H1 (cell line): Measurements from ENCODE around the gene PARD3. TPM values are rescaled to one million over a fixed set of nuclear protein-coding genes. Genes with fewer than 3 reads are reported as not detected.

Experiments
- CTCF ChIA-PET: fragments of 300-600 bp; sonication (Branson Sonifier 250); formaldehyde crosslinking; loops from one replicate; lab custom pipeline; 2021; ENCODE audit not compliant: partially characterized antibody; lab: Charles Lee
- POLR2A ChIA-PET: fragments of 300-600 bp; sonication (Branson Sonifier 250); formaldehyde crosslinking; loops from one replicate; lab custom pipeline; 2021; ENCODE audit warnings: inconsistent platforms; ENCODE audit not compliant: partially characterized antibody; lab: Charles Lee
- DNase-seq, 2 experiments: peaks; one replicate each; pipeline versions ENCODE4 v3.0.0 to v3.0.0-alpha.2; 2010 to 2022; ENCODE audit warnings: low spot score in 2 of 2, low read depth in 1 of 2, mixed read lengths in 1 of 2
- FAIRE-seq: peaks from 2 replicates; lab custom pipeline; 2011; peaks lifted over from hg19 to GRCh38; lab: Jason Lieb, UNC
- H2AFZ ChIP-seq: 2 replicates; pipeline ENCODE4 v1.8.1; 2012; ENCODE audit warnings: low read length, inconsistent platforms
- H2AK5ac ChIP-seq: 2 replicates; pipeline ENCODE4 v1.6.1; 2013; ENCODE audit warnings: low read depth, low read length
- H2BK120ac ChIP-seq: replicated peaks from 2 replicates; pipeline ENCODE3; 2013; ENCODE audit warnings: low read depth, low read length, inconsistent platforms
- H2BK12ac ChIP-seq: 2 replicates; pipeline ENCODE4 v1.6.1; 2013; ENCODE audit warnings: low read depth, low read length
- H2BK15ac ChIP-seq: 2 replicates; pipeline ENCODE4 v1.6.1; 2013; ENCODE audit warnings: low read length
- H2BK20ac ChIP-seq: 2 replicates; pipeline ENCODE4 v1.6.1; 2013; ENCODE audit warnings: low read length
- H2BK5ac ChIP-seq: 2 replicates; pipeline ENCODE4 v1.6.1; 2013; ENCODE audit warnings: low read depth, low read length
- H3K14ac ChIP-seq: 2 replicates; pipeline ENCODE4 v1.6.1; 2013; ENCODE audit warnings: inconsistent platforms; ENCODE audit not compliant: insufficient read length
- H3K18ac ChIP-seq: 2 replicates; pipeline ENCODE4 v1.6.1; 2013; ENCODE audit warnings: low read length; ENCODE audit errors: extremely low read depth
- H3K23ac ChIP-seq: 2 replicates; pipeline ENCODE4 v1.6.1; 2013; ENCODE audit warnings: inconsistent platforms; ENCODE audit not compliant: insufficient read length
- H3K23me2 ChIP-seq: 2 replicates; pipeline ENCODE4 v1.6.1; 2013; ENCODE audit warnings: low read depth, low read length
- H3K27ac ChIP-seq: 2 replicates; pipeline ENCODE4 v1.6.1; 2011; ENCODE audit warnings: low read depth, low read length, inconsistent platforms
- H3K27me3 ChIP-seq, 4 experiments: replicated peaks in 1 of 4; 1 replicate in 1 of 4; 2 replicates in 3 of 4; pipeline versions ENCODE4 v1.6.1 to v1.8.1; 2011 to 2013; ENCODE audit warnings: low read length in 3 of 4, mild to moderate bottlenecking in 3 of 4, inconsistent platforms in 2 of 4, mixed read lengths in 2 of 4, moderate library complexity in 1 of 4; ENCODE audit not compliant: control insufficient read depth in 3 of 4, insufficient read depth in 3 of 4; ENCODE audit errors: extremely low read depth in 1 of 4
- H3K36me3 ChIP-seq, 4 experiments: 2 replicates each; pipeline versions ENCODE4 v1.6.1 to v1.8.1; 2011 to 2013; ENCODE audit warnings: mild to moderate bottlenecking in 4 of 4, low read length in 3 of 4, moderate library complexity in 2 of 4, control low read depth in 1 of 4, inconsistent platforms in 1 of 4; ENCODE audit not compliant: insufficient read depth in 4 of 4, control insufficient read depth in 2 of 4
- H3K4ac ChIP-seq: replicated peaks from 2 replicates; pipeline ENCODE3; 2013; ENCODE audit warnings: low read length, low read depth, mixed read lengths, inconsistent platforms; ENCODE audit not compliant: insufficient read length
- H3K4me1 ChIP-seq, 4 experiments: replicated peaks in 1 of 4; 1 replicate in 1 of 4; 2 replicates in 3 of 4; pipeline versions ENCODE4 v1.6.1 to v1.8.1; 2011 to 2013; ENCODE audit warnings: low read length in 3 of 4, inconsistent platforms in 2 of 4, mixed read lengths in 1 of 4; ENCODE audit not compliant: insufficient read depth in 4 of 4, control insufficient read depth in 3 of 4
- H3K4me2 ChIP-seq, 2 experiments: 2 replicates each; pipeline versions ENCODE4 v1.6.1 to v1.8.1; 2011 to 2013; ENCODE audit warnings: low read depth in 2 of 2, low read length in 2 of 2, control low read depth in 1 of 2, inconsistent platforms in 1 of 2, mild to moderate bottlenecking in 1 of 2; ENCODE audit not compliant: insufficient read depth in 1 of 2
- H3K4me3 ChIP-seq, 4 experiments: fragments of 200-600, 300-600 bp in 1 of 4; sonication (generic), shearing (Covaris generic), sonication (Bioruptor Twin) in 1 of 4; 2 replicates each; pipeline versions ENCODE4 v1.5.1 to v1.8.1; 2011 to 2016; ENCODE audit warnings: low read length in 4 of 4, low read depth in 3 of 4, control low read depth in 2 of 4, inconsistent platforms in 2 of 4, mild to moderate bottlenecking in 2 of 4, mixed read lengths in 1 of 4, moderate library complexity in 1 of 4; ENCODE audit not compliant: insufficient read depth in 2 of 4; ENCODE audit errors: extremely low read depth in 1 of 4
- H3K56ac ChIP-seq: replicated peaks from 2 replicates; pipeline ENCODE3; 2013; ENCODE audit warnings: low read depth, mild to moderate bottlenecking, mixed read lengths, low read length, inconsistent platforms; ENCODE audit not compliant: insufficient read length
- H3K79me1 ChIP-seq: 2 replicates; pipeline ENCODE4 v1.6.1; 2013; ENCODE audit warnings: low read depth, low read length, control low read depth
- H3K79me2 ChIP-seq, 2 experiments: 2 replicates each; pipeline versions ENCODE4 v1.6.1 to v1.8.1; 2012 to 2013; ENCODE audit warnings: low read length in 2 of 2, mild to moderate bottlenecking in 2 of 2, inconsistent platforms in 1 of 2; ENCODE audit not compliant: insufficient read depth in 2 of 2, control insufficient read depth in 1 of 2
- H3K9ac ChIP-seq, 4 experiments: replicated peaks in 1 of 4; 1 replicate in 1 of 4; 2 replicates in 3 of 4; pipeline versions ENCODE4 v1.6.1 to v1.8.1; 2011 to 2013; ENCODE audit warnings: low read depth in 3 of 4, low read length in 3 of 4, control low read depth in 2 of 4, mild to moderate bottlenecking in 2 of 4, moderate library complexity in 2 of 4, inconsistent platforms in 1 of 4; ENCODE audit errors: extremely low read depth in 1 of 4
- H3K9me3 ChIP-seq, 2 experiments: 2 replicates each; pipeline versions ENCODE4 v1.6.1 to v1.8.1; 2012 to 2013; ENCODE audit warnings: mild to moderate bottlenecking in 2 of 2, moderate library complexity in 2 of 2, control low read depth in 1 of 2, inconsistent platforms in 1 of 2, low read depth in 1 of 2, low read length in 1 of 2, mixed read lengths in 1 of 2; ENCODE audit not compliant: insufficient read depth in 2 of 2
- H4K20me1 ChIP-seq, 2 experiments: replicated peaks in 1 of 2; 2 replicates each; pipeline versions ENCODE3 to v1.8.1; 2011 to 2013; ENCODE audit warnings: inconsistent platforms in 2 of 2, low read length in 2 of 2, mild to moderate bottlenecking in 1 of 2; ENCODE audit not compliant: insufficient read depth in 2 of 2, control insufficient read depth in 1 of 2
- H4K5ac ChIP-seq: 2 replicates; pipeline ENCODE4 v1.6.1; 2013; ENCODE audit warnings: low read length, low read depth, mixed read lengths, inconsistent platforms; ENCODE audit not compliant: insufficient read length
- H4K8ac ChIP-seq: 2 replicates; pipeline ENCODE4 v1.8.0; 2013; ENCODE audit warnings: mild to moderate bottlenecking, moderate library complexity, low read length, inconsistent platforms; ENCODE audit not compliant: insufficient read depth; ENCODE audit errors: extremely low read depth
- H4K91ac ChIP-seq: replicated peaks from 2 replicates; pipeline ENCODE3; 2013; ENCODE audit warnings: low read length, mixed read lengths, inconsistent platforms; ENCODE audit not compliant: insufficient read length
- FOSL1 ChIP-seq: IDR thresholded peaks from 2 replicates; pipeline ENCODE4 v1.6.1; 2011; ENCODE audit warnings: mild to moderate bottlenecking, low read depth, low read length, moderate library complexity; ENCODE audit not compliant: insufficient read depth
- POLR2A ChIP-seq, 2 experiments: IDR thresholded peaks; 1 replicate in 1 of 2; 2 replicates in 1 of 2; pipeline ENCODE4 v1.6.1; 2011; ENCODE audit warnings: low read depth in 2 of 2, low read length in 2 of 2, mild to moderate bottlenecking in 2 of 2; ENCODE audit errors: control extremely low read depth in 1 of 2
- WGBS, 2 experiments: shearing (Covaris generic) in 1 of 2; methylation state at CpG; one replicate each; pipeline versions ENCODE4 v1.1.6 to v1.1.7; 2013 to 2015; ENCODE audit warnings: low lambda C conversion rate in 2 of 2, mixed read lengths in 2 of 2, inconsistent platforms in 1 of 2, low coverage in 1 of 2, missing lambda C conversion rate in 1 of 2; ENCODE audit not compliant: insufficient replicate concordance in 2 of 2, insufficient coverage in 1 of 2, insufficient read length in 1 of 2; ENCODE audit errors: extremely low coverage in 1 of 2, missing lambda C conversion rate in 1 of 2; 5-methylcytosine and 5-hydroxymethylcytosine counted together
- polyA plus RNA-seq, 7 experiments: library from polyadenylated mRNA; depleted of rRNA in 3 of 7; stranded (reverse) in 5 of 7; unstranded in 2 of 7; fragments of >200 nt in 5 of 7; fragments of 200-250 nt in 2 of 7; gene quantifications; 1 replicate in 5 of 7; 2 replicates in 1 of 7; 4 replicates in 1 of 7; pipeline versions ENCODE4 v1.2.1 to v1.2.3, GENCODE V29; 2011 to 2013; ENCODE audit warnings: missing spikeins in 2 of 7, mixed read lengths in 2 of 7
- total RNA-seq: library from RNA; stranded (reverse); fragmentation: NEBNext Ultra II Directional; extraction: Animal tissue kit (Norgen Biotek cat#: 25700); gene quantifications from 2 replicates; pipeline ENCODE4 v1.2.1, GENCODE V29; 2021

PARD3 gene
- total and polyA plus RNA-seq, 2 of the 8 experiments (the other 6 are each of a cell fraction or from before 2014, with no cell fraction given), result 19.7 to 49.1 TPM

GRCh38 chr10:34740321-34740720 is 74.8 kb downstream of the PARD3 start:
- H3K56ac ChIP-seq, result no peak overlapping the region
- no peak overlapping the region for H2BK5ac ChIP-seq
- no peak overlapping the region for H2AK5ac ChIP-seq
- no peak overlapping the region for H4K8ac ChIP-seq
- no peaks in the 10 kb centered on the region; a peak in 1 of 8 replicates for H3K36me3 ChIP-seq
- peaks cover 3 to 87% of the 10 kb centered on the region in 2 experiments for H3K79me2 ChIP-seq
- no peak overlapping the region for H4K91ac ChIP-seq
- no peak overlapping the region for H2BK120ac ChIP-seq
- ChIA-PET POLR2A (interaction anchor here (0.6 to 1.5 kb wide), 4 partner anchors 13 to 409 kb away, joined by 3 to 5 read pairs (median 4); no protein-coding TSS in a partner anchor), CTCF (interaction anchor here (0.6 to 3.1 kb wide), 8 partner anchors 9 to 511 kb away, joined by 3 to 20 read pairs (median 3); no protein-coding TSS in a partner anchor)
- H3K27ac ChIP-seq, result peak overlapping the region; percentile 9; the same call in 1 of the 2 replicates
- peak overlapping the region; percentile 65 to 67 for H3K4me2 ChIP-seq
- FAIRE-seq, result no peak
- H3K23me2 ChIP-seq, result 0 out of 2 replicates have a peak, but pooled peaks cover 2% of the 10 kb centered on the region
- peak overlapping the region in 2 of 4 experiments; percentile 16 to 46; a peak in 3 of 8 replicates for H3K4me3 ChIP-seq
- peaks cover 16 to 26% (median 19%) of the 10 kb centered on the region in 4 experiments for H3K4me1 ChIP-seq
- no peaks in the 10 kb centered on the region for H3K9me3 ChIP-seq
- no peak overlapping the region for H3K18ac ChIP-seq
- no peak overlapping the region for H2AFZ ChIP-seq
- H3K9ac ChIP-seq, result no peak overlapping the region
- H3K27me3 ChIP-seq, result no peaks in the 10 kb centered on the region
- no peak for DNase-seq
- no peak overlapping the region for H4K5ac ChIP-seq
- WGBS, 2 experiments, result 40% methylated on average over 5 of the region's 5 CpGs; no CpG with 5 or more reads in 1 of the 2 experiments
- H3K14ac ChIP-seq, result no peak overlapping the region
- H3K23ac ChIP-seq, result no peak overlapping the region
- no peak overlapping the region for H3K4ac ChIP-seq
- TF ChIP-seq FOSL1, result no peak
- peak in 1 of 2 experiments; percentile 18; a peak in 1 of 3 replicates for TF ChIP-seq POLR2A (IDR thresholded peaks at IDR 0.05; ENCODE audit: control extremely low read depth in 1 of 2, low read depth in 2 of 2, low read length in 2 of 2)
- H3K79me1 ChIP-seq, result peaks cover 17% of the 10 kb centered on the region
- no peak overlapping the region for H2BK12ac ChIP-seq
- no peak overlapping the region; the same call in 1 of the 2 replicates for H2BK20ac ChIP-seq
- peaks cover 4 to 9% of the 10 kb centered on the region in 2 experiments for H4K20me1 ChIP-seq
- no peak overlapping the region for H2BK15ac ChIP-seq
